GM23248 (cell line): ENCODE data around the gene ACIN1. TPM values are rescaled to one million over a fixed set of nuclear protein-coding genes. Genes with fewer than 3 reads are reported as not detected.
A peak's percentile ranks its signal among the peaks of the same experiment; 100 is the strongest.

Source experiments
- DNase-seq: peaks from one replicate; pipeline ENCODE4 v3.0.0-alpha.2; 2015
- H2AFZ ChIP-seq: fragments of 200-600 bp; sonication (generic); 2 replicates; pipeline ENCODE4 v1.6.1; 2016; ENCODE audit warnings: antibody characterized with exemption
- H3F3A ChIP-seq: fragments of 200-600 bp; sonication (generic); 2 replicates; pipeline ENCODE4 v1.6.1; 2016; ENCODE audit warnings: mild to moderate bottlenecking, antibody characterized with exemption, mixed run types; ENCODE audit not compliant: insufficient read depth
- H3K27ac ChIP-seq: fragments of 200-600 bp; sonication (generic); 2 replicates; pipeline ENCODE4 v1.5.1; 2016; ENCODE audit warnings: mild to moderate bottlenecking
- H3K27me3 ChIP-seq: fragments of 200-600 bp; sonication (generic); replicated peaks from 2 replicates; pipeline ENCODE4 v1.6.1; 2016; ENCODE audit warnings: mild to moderate bottlenecking; ENCODE audit not compliant: insufficient read depth
- H3K36me3 ChIP-seq: fragments of 200-600 bp; sonication (generic); 2 replicates; pipeline ENCODE4 v1.6.1; 2016; ENCODE audit warnings: low read depth, mild to moderate bottlenecking
- H3K4me1 ChIP-seq: fragments of 200-600 bp; sonication (generic); 2 replicates; pipeline ENCODE4 v1.6.1; 2016; ENCODE audit warnings: mild to moderate bottlenecking; ENCODE audit not compliant: insufficient read depth
- H3K4me2 ChIP-seq: fragments of 200-600 bp; sonication (generic); one replicate; pipeline ENCODE4 v1.6.1; 2016; ENCODE audit warnings: mild to moderate bottlenecking; ENCODE audit not compliant: unreplicated experiment
- H3K4me3 ChIP-seq: fragments of 200-600 bp; sonication (generic); 2 replicates; pipeline ENCODE4 v1.5.1; 2016; ENCODE audit warnings: mild to moderate bottlenecking
- H3K79me2 ChIP-seq: fragments of 200-600 bp; sonication (generic); 2 replicates; pipeline ENCODE4 v1.6.1; 2016; ENCODE audit warnings: mild to moderate bottlenecking; ENCODE audit not compliant: insufficient read depth
- H3K9ac ChIP-seq: fragments of 200-600 bp; sonication (generic); 2 replicates; pipeline ENCODE4 v1.6.1; 2016; ENCODE audit warnings: mild to moderate bottlenecking
- H3K9me2 ChIP-seq: fragments of 200-600 bp; sonication (generic); 2 replicates; pipeline ENCODE4 v1.6.1; 2016; ENCODE audit warnings: mixed run types, mild to moderate bottlenecking, moderate library complexity; ENCODE audit not compliant: insufficient read depth
- H3K9me3 ChIP-seq: fragments of 200-600 bp; sonication (generic); one replicate; pipeline ENCODE4 v1.6.1; 2017; ENCODE audit warnings: low read depth
- H4K20me1 ChIP-seq: fragments of 200-600 bp; sonication (generic); 2 replicates; pipeline ENCODE4 v1.6.0; 2016; ENCODE audit not compliant: insufficient read depth
- EZH2 ChIP-seq: fragments of 200-600 bp; sonication (generic); IDR thresholded peaks from 2 replicates; pipeline ENCODE4 v1.6.1; 2018; ENCODE audit warnings: antibody characterized with exemption, mild to moderate bottlenecking; ENCODE audit not compliant: insufficient read depth, poor library complexity, severe bottlenecking
- EZH2phosphoT487 ChIP-seq: fragments of 200-600 bp; sonication (generic); IDR thresholded peaks from 2 replicates; pipeline ENCODE4 v1.6.1; 2018; ENCODE audit warnings: antibody characterized with exemption, moderate library complexity, mild to moderate bottlenecking, low read depth; ENCODE audit not compliant: insufficient read depth
- WGBS, 2 experiments: methylation state at CpG; one replicate each; pipeline ENCODE4 v1.1.6; 2015 to 2017; ENCODE audit warnings: low lambda C conversion rate in 2 of 2, low coverage in 1 of 2; ENCODE audit errors: missing lambda C conversion rate in 2 of 2; 5-methylcytosine and 5-hydroxymethylcytosine counted together
- in situ Hi-C: fragments of 300-500 bp; cut with MboI; formaldehyde crosslinking; loops from 2 replicates; pipeline ENCODE4 v1.15.0; 2020
- polyA plus RNA-seq: library from polyadenylated mRNA; unstranded; fragments of >200 nt; fragmentation: Nextera tagmentation; extraction: Ambion mirVana; gene quantifications from 2 replicates; pipeline ENCODE4 v1.2.1, GENCODE V29; 2016
- total RNA-seq: library from RNA; depleted of rRNA; stranded (reverse); fragments of >200 nt; shearing (Covaris generic); gene quantifications from 2 replicates; pipeline ENCODE4 v1.2.3, GENCODE V29; 2014

ACIN1 gene
- total and polyA plus RNA-seq, 2 experiments from 2014 or later, result 35.5 to 63.7 TPM

DNA sequence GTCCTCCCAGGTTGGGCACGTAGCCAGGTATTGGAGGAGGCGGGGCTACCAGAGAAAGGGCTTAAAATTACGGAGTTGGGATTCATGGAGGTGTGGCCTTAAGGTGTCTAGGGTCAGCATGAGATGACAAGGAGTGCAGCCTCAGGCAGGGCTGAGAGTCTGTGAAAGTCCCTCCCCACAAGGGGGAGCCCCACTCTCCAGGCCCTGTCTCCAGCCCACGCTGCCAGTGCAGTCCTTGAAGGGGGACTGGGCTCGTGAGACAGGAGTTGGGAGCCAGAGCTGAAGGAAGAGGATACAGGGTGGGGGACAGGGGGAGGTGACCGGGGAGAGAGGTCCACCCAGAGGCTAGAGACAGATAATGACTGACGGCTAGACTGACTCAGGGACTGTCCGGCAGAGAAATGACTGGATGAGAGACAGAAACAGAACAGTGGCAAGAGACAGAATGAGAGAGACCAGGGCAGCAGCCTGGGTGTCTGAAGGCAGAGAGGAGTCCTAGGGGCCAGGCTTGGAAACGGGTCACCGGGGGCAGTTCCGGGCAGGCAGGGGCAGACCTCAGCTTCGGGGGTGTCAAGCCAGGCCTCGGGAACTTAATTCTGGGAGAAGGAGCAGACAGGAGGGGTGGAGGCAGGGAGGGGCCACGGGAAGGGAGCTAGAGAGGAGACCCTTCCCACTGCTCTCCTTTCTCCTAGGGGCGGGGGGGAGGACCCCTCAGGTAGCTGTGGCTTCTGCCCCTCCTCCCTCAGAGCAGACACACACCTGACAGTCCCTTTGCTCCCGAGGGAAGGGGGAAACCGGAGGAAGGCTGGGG, 38.6 kb downstream of the ACIN1 start:
- TF ChIP-seq EZH2 (no peak), EZH2phosphoT487 (no peak)
- H3K27me3 ChIP-seq, result no peaks in the 10 kb centered on the region
- peak overlapping the region; percentile 62; the same call in 1 of the 2 replicates for H3K9ac ChIP-seq
- peak overlapping the region; percentile 72 for H3K4me3 ChIP-seq
- H2AFZ ChIP-seq, result peak overlapping the region; percentile 63
- in situ Hi-C loops, result no loop called here
- peak overlapping the region; percentile 76 for H3K4me2 ChIP-seq
- no peaks in the 10 kb centered on the region for H4K20me1 ChIP-seq
- DNase-seq, result peak; percentile 81
- no peaks in the 10 kb centered on the region for H3K9me2 ChIP-seq
- no peaks in the 10 kb centered on the region for H3K9me3 ChIP-seq
- peaks cover 14% of the 10 kb centered on the region; the same call in 1 of the 2 replicates for H3K79me2 ChIP-seq
- no peak overlapping the region for H3K27ac ChIP-seq
- H3F3A ChIP-seq, result peaks cover 22% of the 10 kb centered on the region
- peaks cover 10% of the 10 kb centered on the region for H3K4me1 ChIP-seq
- 15 to 17% methylated on average over 15 to 17 of the region's 17 CpGs for WGBS, 2 experiments
- peaks cover 15% of the 10 kb centered on the region; the same call in 1 of the 2 replicates for H3K36me3 ChIP-seq

DNA sequence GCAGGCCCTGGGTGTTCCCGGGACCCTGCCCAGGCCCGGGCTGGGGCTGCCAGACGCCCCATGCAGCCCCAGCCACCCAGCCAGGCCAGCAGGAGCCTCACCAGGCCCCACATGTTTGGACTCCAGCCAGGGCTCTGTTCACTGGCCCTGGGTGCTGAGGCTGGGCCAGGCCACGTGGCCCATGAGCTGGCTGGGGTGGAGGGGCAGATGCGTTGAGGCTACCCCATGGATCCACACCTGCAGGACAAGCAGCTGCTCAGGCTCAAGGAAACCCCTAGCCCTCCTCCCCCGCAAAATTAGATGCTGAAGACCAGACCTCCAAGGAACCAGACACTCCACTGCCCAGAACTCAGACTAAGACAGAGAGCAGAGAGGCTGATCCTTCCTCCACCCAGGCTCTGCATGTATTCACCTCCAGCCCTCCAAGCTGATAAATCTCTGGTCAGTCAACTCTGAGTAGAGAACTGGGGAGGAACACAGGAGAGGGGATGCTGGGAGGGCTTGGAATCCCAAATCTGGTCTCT, 39.3 kb downstream of the ACIN1 start:
- Histone ChIP-seq H3K79me2 (peaks cover 8% of the 10 kb centered on the region; the same call in 1 of the 2 replicates), H3K9ac (no peak overlapping the region), H3K27me3 (no peaks in the 10 kb centered on the region), H3K9me2 (no peaks in the 10 kb centered on the region), H3F3A (peaks cover 17% of the 10 kb centered on the region), H3K36me3 (peaks cover 10% of the 10 kb centered on the region; the same call in 1 of the 2 replicates), H3K4me3 (no peak overlapping the region), H3K9me3 (no peaks in the 10 kb centered on the region), H3K4me1 (peaks cover 10% of the 10 kb centered on the region), H3K4me2 (no peak overlapping the region), H2AFZ (no peak overlapping the region), H3K27ac (no peak overlapping the region), H4K20me1 (no peaks in the 10 kb centered on the region)
- TF ChIP-seq EZH2 (no peak), EZH2phosphoT487 (no peak)
- in situ Hi-C loops, result no loop called here
- WGBS, 2 experiments, result 58 to 64% methylated on average over 6 of the region's 6 CpGs
- peak; percentile 53 for DNase-seq

DNA sequence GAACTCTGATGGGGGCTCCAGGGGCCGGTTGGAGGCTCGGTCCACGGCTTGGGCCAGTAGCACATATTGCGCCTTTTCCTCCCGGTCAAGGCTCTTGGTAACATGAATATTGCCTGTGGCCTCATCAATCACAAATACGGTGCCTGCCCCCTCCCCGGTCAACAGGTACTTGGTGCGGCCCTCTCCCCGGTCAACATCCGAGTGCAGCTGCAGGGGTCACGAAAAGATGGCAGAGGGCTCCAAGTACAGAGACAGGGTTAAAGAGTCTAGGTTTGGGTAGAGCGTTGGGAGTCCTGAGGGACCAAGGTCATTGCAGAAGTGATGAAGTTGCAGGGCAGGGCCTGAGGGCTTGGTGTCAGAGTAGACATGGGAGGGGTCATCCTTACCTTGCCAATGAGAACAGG, 39.8 kb downstream of the ACIN1 start:
- DNase-seq, result no peak
- H2AFZ ChIP-seq, result no peak overlapping the region
- 93% methylated on average over 12 of the region's 12 CpGs for WGBS, 2 experiments
- in situ Hi-C loops, result no loop called here
- no peak overlapping the region for H3K4me3 ChIP-seq
- no peaks in the 10 kb centered on the region for H4K20me1 ChIP-seq
- H3K4me1 ChIP-seq, result peaks cover 10% of the 10 kb centered on the region
- no peaks in the 10 kb centered on the region for H3K27me3 ChIP-seq
- no peak overlapping the region for H3K27ac ChIP-seq
- no peak overlapping the region for H3K4me2 ChIP-seq
- TF ChIP-seq EZH2phosphoT487, result no peak
- no peak for TF ChIP-seq EZH2
- peaks cover 12% of the 10 kb centered on the region for H3F3A ChIP-seq
- H3K9ac ChIP-seq, result no peak overlapping the region
- no peaks in the 10 kb centered on the region for H3K9me3 ChIP-seq
- 0 out of 2 replicates have a peak, but pooled peaks cover 2% of the 10 kb centered on the region for H3K79me2 ChIP-seq
- no peaks in the 10 kb centered on the region for H3K9me2 ChIP-seq
- H3K36me3 ChIP-seq, result peaks cover 4% of the 10 kb centered on the region; the same call in 1 of the 2 replicates

DNA sequence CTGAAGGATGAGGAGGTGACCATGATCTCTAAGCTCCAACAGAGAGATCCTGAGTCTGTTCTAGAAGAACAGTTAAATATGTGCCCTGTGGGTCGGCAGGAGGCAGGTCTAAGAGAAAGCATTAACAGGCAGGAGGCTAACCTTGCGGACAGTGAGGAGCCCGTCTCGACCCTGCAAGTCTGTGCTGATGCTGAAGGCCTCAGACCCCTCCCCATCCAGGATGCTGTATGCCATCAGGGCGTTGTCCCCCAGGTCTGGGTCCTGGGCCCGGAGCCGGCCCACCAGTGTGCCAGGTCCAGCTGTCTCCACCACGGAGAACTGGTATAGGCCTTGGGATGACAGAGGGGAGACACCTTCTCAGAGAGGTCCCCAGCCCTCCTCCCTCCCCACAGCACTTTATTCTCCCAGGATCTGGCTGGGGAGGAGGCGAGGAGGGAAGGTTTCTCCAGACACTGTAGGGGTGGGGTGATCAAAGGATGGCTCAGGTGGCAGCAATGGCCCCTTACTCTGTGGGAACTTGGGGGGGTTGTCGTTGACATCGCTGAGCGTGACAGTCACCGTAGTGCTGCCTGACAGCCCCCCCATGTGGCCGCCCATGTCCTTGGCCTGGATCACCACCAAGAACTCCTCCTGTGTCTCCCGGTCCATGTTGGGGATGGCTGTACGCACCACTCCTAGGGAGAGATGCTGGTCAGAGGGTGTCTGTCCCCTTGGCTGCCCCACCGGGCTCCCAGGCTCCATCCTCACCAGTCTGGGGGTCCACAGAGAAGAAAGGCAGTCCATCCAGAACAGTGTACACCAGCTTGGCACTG, 40.7 kb downstream of the ACIN1 start:
- no peaks in the 10 kb centered on the region for H3K9me2 ChIP-seq
- H3K27me3 ChIP-seq, result no peaks in the 10 kb centered on the region
- H3K9ac ChIP-seq, result no peak overlapping the region
- no peak overlapping the region for H2AFZ ChIP-seq
- no peaks in the 10 kb centered on the region for H3K36me3 ChIP-seq
- peaks cover 4% of the 10 kb centered on the region for H3F3A ChIP-seq
- in situ Hi-C loops, result loop anchor here (5.0 kb wide), 1 partner anchor 62 kb away; no protein-coding TSS in a partner anchor
- H3K79me2 ChIP-seq, result no peaks in the 10 kb centered on the region
- no peak for DNase-seq
- 91 to 94% methylated on average over 17 of the region's 17 CpGs for WGBS, 2 experiments
- H4K20me1 ChIP-seq, result no peaks in the 10 kb centered on the region
- H3K4me2 ChIP-seq, result no peak overlapping the region
- H3K4me3 ChIP-seq, result no peak overlapping the region
- peaks cover 10% of the 10 kb centered on the region for H3K4me1 ChIP-seq
- H3K27ac ChIP-seq, result no peak overlapping the region
- no peak for TF ChIP-seq EZH2
- no peak for TF ChIP-seq EZH2phosphoT487
- no peaks in the 10 kb centered on the region for H3K9me3 ChIP-seq
